ENCODE data around the gene OTX1.
"Not testable (repeated sequence)": the region's sequence is repeated elsewhere in the genome, so short reads cannot be mapped to it uniquely, and the experiment has no call there.

Gene OTX1

DNA sequence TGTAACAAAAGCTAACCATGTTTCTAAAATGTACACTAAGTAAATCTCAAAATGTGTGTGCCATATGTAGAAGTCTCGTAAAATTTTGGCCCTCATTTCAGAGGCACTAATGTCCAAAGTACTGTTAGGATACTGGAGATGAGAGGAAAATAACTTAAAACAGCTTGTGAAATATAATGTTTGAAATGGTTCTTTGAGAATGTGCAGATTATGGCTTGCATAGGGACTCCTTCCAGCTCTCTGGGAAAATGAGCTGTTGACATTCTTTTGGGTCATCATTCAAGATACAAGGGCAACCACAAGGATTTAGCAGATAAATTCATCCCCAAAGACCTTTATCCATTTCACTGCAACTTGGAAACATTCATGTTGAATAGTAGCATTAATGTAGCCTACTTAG lies 38.1 kb upstream of the OTX1 start:
- TF ChIP-seq, protein P1, sequence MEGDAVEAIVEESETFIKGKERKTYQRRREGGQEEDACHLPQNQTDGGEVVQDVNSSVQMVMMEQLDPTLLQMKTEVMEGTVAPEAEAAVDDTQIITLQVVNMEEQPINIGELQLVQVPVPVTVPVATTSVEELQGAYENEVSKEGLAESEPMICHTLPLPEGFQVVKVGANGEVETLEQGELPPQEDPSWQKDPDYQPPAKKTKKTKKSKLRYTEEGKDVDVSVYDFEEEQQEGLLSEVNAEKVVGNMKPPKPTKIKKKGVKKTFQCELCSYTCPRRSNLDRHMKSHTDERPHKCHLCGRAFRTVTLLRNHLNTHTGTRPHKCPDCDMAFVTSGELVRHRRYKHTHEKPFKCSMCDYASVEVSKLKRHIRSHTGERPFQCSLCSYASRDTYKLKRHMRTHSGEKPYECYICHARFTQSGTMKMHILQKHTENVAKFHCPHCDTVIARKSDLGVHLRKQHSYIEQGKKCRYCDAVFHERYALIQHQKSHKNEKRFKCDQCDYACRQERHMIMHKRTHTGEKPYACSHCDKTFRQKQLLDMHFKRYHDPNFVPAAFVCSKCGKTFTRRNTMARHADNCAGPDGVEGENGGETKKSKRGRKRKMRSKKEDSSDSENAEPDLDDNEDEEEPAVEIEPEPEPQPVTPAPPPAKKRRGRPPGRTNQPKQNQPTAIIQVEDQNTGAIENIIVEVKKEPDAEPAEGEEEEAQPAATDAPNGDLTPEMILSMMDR (conservative IDR thresholded peaks at IDR 0.05; ENCODE audit: low read depth, low read length), result no peak
- DNase-seq (ENCODE audit: low read depth), result peak; percentile 8
- H3K4me3 ChIP-seq (ENCODE audit: low read depth, low read length), result no peak overlapping the region

DNA sequence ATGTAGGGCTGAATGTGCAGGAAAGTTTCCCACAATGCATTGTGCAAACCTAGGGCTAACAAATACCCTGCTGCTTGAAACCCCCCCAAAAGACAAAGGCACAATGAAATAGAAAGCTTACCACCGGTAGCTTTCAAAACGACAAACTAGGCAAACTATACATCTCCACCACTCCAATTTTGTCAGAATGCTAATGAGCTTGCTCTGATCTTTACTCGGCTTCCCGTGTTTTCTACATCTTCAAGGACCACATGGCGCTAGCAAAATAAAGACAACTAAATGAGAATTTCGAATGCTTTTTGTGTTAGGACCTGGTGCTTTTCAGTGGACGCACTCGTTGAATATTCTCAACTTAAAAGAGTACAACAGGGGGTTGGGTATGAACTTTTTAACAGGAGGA lies 37.2 kb upstream of the OTX1 start:
- TF ChIP-seq, protein P1 (conservative IDR thresholded peaks at IDR 0.05; ENCODE audit: low read depth, low read length), result no peak
- no peak overlapping the region for H3K4me3 ChIP-seq (ENCODE audit: low read depth, low read length)
- DNase-seq (ENCODE audit: low read depth), result no peak

DNA sequence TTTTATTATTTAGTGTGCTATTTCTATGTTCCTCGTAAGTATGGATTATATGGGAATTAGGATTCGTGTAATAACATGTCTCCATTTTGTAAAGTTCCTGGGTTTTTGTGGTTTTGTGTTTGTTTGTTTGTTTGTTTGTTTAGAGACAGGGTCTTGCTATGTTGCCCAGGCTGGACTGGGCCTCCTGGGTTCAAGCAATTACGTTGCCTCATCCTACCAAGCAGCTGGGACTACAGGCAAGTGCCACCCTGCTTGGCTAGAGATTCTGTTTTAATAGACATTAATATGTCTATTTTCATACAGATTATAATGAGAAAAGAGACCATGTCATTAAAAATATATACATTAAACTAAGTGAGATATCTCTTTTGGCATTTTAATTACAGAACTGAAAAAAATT lies 35.2 kb upstream of the OTX1 start:
- no peak for DNase-seq (ENCODE audit: low read depth)
- H3K4me3 ChIP-seq (ENCODE audit: low read depth, low read length), result no peak overlapping the region
- TF ChIP-seq, protein P1 (conservative IDR thresholded peaks at IDR 0.05; ENCODE audit: low read depth, low read length), result no peak

DNA sequence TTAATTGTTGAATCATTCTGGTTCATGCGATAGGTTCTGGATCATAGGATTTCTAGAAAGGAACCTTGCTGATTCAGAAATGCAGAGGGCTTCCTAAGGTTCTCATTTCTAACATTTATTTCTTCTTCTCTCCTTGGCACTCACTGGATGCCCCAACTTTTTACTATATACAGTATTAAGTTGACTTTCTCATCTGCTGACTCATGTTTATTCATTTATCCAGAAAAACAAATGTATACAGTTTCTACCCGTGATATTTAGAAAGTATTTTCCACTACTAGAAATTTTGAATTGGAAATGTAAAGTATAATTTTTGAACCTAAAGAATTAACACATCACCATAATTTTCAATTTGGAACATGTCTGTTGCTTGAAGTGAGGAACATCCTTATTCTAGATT lies 32.2 kb upstream of the OTX1 start:
- TF ChIP-seq, protein P1 (conservative IDR thresholded peaks at IDR 0.05; ENCODE audit: low read depth, low read length), result no peak
- H3K4me3 ChIP-seq (ENCODE audit: low read depth, low read length), result no peak overlapping the region
- no peak for DNase-seq (ENCODE audit: low read depth)

DNA sequence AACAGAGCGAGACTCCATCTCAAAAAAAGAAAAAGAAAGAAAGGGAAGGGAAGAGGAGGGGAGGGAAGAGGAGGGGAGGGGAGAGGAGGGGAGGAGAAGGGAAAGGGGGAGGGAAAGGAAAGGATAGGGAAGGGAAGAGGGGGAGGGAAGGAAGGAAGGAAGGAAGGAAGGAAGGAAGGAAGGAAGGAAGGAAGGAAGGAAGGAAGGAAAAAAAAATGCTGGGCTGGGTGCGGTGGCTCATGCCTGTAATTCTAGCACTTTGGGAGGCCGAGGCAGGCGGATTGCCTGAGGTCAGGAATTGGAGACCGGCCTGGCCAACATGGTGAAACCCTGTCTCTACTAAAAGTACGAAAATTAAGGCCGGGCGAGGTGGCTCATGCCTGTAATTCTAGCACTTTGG lies 30.9 kb upstream of the OTX1 start:
- not testable (repeated sequence) for DNase-seq (ENCODE audit: low read depth); H3K4me3 ChIP-seq (ENCODE audit: low read depth, low read length)

DNA sequence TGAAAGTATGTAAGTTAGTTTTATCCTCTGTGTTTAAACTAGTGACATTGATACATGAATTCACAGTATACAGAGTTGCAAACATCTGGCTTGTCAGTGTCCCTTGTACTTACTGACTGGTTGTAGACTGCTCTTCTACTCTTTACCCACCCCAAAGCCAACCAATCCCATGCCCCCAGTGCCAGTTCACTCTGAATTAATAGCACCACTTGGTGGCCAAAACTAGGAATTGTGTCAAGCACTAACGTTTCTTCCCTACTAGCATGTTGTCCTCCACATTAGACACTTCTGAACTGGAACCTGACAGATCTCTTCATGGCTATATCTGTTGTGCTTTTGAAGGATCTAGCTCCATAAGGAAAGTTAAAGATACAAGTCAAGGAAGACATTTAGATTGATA lies 27.2 kb upstream of the OTX1 start:
- TF ChIP-seq, protein P1 (conservative IDR thresholded peaks at IDR 0.05; ENCODE audit: low read depth, low read length), result peak; percentile 72
- DNase-seq (ENCODE audit: low read depth), result peak; percentile 72

DNA sequence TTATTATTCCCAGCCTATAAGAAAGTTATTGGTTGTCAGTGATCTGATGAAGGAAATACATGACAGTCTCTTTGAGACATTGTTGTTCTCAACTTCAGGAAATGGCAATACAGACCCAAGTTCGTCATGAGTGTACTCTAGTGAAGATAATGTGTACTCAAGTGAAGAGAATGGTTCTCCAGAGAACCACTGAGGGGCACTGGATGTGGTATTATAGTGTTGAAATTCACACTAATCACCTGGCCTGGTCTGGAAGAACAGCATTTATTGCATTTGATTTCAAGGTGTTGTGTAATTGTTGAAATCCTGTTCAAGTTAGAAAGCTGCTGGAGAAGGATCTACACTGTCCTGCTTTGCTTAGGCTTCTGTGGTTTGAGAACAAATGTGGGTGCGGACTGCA lies 23.4 kb upstream of the OTX1 start:
- TF ChIP-seq, protein P1 (conservative IDR thresholded peaks at IDR 0.05; ENCODE audit: low read depth, low read length), result no peak
- DNase-seq (ENCODE audit: low read depth), result no peak
- H3K4me3 ChIP-seq (ENCODE audit: low read depth, low read length), result no peak overlapping the region

More for the DNA sequence above, 27.2 kb upstream of the OTX1 start:
- H3K4me3 ChIP-seq (ENCODE audit: low read depth, low read length), result no peak overlapping the region

DNA sequence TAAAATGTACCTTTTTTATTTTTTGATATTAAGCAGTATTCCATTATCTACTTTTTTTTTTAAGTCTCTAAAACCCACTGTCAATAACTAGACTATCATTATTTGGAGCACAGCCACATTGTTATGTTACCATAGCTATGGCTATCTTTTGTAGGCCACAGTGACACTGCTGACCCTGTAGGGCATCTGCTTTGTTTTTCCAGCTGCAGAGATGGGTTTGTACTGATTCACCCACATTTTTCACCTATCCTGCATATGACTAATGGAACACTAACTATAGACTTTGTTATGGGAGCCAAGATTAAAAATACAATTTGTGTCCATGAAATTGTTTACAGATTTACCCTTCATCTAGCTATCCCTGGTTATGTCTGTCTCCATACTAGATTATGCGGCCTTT lies 21.6 kb upstream of the OTX1 start:
- peak; percentile 37 for DNase-seq (ENCODE audit: low read depth)
- TF ChIP-seq, protein P1 (conservative IDR thresholded peaks at IDR 0.05; ENCODE audit: low read depth, low read length), result no peak

More for the DNA sequence above, 21.6 kb upstream of the OTX1 start:
- no peak overlapping the region for H3K4me3 ChIP-seq (ENCODE audit: low read depth, low read length)
